Left ventricle myocardium inferior (tissue), 1 donor: Measurements from ENCODE around the gene IER3. TPM values are rescaled to one million over a fixed set of nuclear protein-coding genes. Genes with fewer than 3 reads are reported as not detected.
A peak's percentile ranks its signal among the peaks of the same experiment; 100 is the strongest.
"Not testable (repeated sequence)": the region's sequence is repeated elsewhere in the genome, so short reads cannot be mapped to it uniquely, and the experiment has no call there.

Experiments used
- DNase-seq: peaks from one replicate; pipeline ENCODE4 v3.0.0-alpha.2; 2020
- H3K27ac ChIP-seq: fragments of 200-600 bp; replicated peaks from 2 replicates; pipeline ENCODE4 v1.8.0; 2021
- H3K27me3 ChIP-seq: fragments of 200-600 bp; 2 replicates; pipeline ENCODE4 v1.8.0; 2021; ENCODE audit warnings: low read depth
- H3K36me3 ChIP-seq: fragments of 200-600 bp; 2 replicates; pipeline ENCODE4 v1.8.0; 2021
- H3K4me1 ChIP-seq: fragments of 200-600 bp; 2 replicates; pipeline ENCODE4 v1.8.0; 2021
- H3K4me3 ChIP-seq: fragments of 200-600 bp; 2 replicates; pipeline ENCODE4 v1.8.0; 2021; ENCODE audit warnings: mild to moderate bottlenecking, moderate library complexity
- H3K9me3 ChIP-seq: fragments of 200-600 bp; replicated peaks from 2 replicates; pipeline ENCODE4 v1.8.0; 2021
- intact Hi-C: fragments of 100-400 bp; cut with micrococcal nuclease; formaldehyde crosslinking; loops from one replicate; pipeline ENCODE4 v1.11.0; 2022
- total RNA-seq: library from RNA; stranded (reverse); fragmentation: NEBNext Ultra II Directional; extraction: Animal tissue kit (Norgen Biotek cat#: 25700); gene quantifications from one replicate; pipeline ENCODE4 v1.2.1, GENCODE V29; 2021
- TF ChIP-seq, protein P1 (sequence below): fragments of 200-600 bp; IDR thresholded peaks from 2 replicates; pipeline ENCODE4 v1.8.0; 2021; ENCODE audit warnings: antibody characterized with exemption, mild to moderate bottlenecking, borderline replicate concordance
- donor health status: DM: no; HTN: yes; CAD: no; lungs with severe emphysema.

The IER3 gene
- total RNA-seq, 1 donor from 2014 or later = 41.4 TPM

DNA sequence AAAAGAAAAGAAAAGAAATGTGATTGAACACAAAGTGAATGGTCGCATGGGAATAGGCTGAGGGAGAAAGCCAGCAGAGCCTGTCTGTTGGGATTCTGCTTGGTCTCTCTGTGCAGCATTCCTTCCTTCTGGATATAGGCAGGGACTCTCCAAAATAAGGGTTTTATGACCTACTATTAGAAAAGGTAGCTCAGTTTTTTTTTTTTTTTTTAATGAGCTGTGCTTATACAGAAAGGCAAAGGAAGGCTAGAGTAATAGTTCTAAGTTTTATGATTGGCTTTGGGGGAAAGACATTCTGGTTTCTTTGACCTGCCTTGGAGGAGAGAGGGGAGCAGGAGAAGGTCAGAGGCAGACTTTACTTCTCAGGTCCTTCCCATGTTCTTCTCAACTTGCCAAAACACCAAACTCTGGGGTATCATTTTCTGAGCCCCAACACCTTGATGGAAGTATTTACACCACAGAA, 18.8 kb upstream of the IER3 start:
- TF ChIP-seq, protein P1, sequence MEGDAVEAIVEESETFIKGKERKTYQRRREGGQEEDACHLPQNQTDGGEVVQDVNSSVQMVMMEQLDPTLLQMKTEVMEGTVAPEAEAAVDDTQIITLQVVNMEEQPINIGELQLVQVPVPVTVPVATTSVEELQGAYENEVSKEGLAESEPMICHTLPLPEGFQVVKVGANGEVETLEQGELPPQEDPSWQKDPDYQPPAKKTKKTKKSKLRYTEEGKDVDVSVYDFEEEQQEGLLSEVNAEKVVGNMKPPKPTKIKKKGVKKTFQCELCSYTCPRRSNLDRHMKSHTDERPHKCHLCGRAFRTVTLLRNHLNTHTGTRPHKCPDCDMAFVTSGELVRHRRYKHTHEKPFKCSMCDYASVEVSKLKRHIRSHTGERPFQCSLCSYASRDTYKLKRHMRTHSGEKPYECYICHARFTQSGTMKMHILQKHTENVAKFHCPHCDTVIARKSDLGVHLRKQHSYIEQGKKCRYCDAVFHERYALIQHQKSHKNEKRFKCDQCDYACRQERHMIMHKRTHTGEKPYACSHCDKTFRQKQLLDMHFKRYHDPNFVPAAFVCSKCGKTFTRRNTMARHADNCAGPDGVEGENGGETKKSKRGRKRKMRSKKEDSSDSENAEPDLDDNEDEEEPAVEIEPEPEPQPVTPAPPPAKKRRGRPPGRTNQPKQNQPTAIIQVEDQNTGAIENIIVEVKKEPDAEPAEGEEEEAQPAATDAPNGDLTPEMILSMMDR = no peak

DNA sequence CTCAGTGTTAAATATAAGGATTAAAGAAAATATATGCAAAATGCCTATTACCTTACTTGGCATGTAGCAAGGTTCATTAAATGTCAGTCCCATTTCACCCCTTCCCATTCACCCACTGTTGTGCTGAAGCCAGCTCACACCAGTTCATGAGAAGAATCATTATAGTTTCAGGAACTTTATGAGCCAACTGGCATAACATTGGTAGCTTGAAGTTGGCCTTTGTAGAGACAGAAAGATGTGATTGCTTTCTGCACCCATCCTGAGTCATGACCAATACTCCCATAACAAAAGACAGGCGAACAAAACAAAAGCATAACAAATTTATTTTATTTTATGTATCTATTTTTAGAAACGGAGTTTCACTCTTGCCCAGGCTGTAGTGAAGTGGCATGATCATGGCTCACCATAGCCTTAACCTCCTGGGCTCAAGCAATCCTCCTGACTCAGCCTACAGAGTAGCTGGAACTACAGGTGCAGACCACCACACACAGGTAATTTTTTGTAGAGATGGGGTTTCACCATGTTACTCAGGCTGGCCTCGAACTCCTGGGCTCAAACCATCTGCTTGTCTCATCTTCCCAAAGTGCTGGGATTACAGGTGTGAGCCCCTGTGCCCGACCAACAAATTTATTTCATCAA, 17.6 kb upstream of the IER3 start:
- no peak overlapping the region for H3K4me3 ChIP-seq
- no peaks in the 10 kb centered on the region for H3K27me3 ChIP-seq
- H3K36me3 ChIP-seq = no peaks in the 10 kb centered on the region
- H3K9me3 ChIP-seq = no peaks in the 10 kb centered on the region
- H3K27ac ChIP-seq = no peak overlapping the region
- no peak for DNase-seq
- H3K4me1 ChIP-seq = peaks cover 68% of the 10 kb centered on the region
- TF ChIP-seq, protein P1 = no peak
- intact Hi-C loops = no loop called here

More for the DNA sequence above, 18.8 kb upstream of the IER3 start:
- Histone ChIP-seq H3K9me3 (no peaks in the 10 kb centered on the region), H3K4me3 (no peak overlapping the region), H3K4me1 (peaks cover 55% of the 10 kb centered on the region), H3K27me3 (no peaks in the 10 kb centered on the region), H3K36me3 (no peaks in the 10 kb centered on the region), H3K27ac (peak overlapping the region; percentile 70)
- DNase-seq = no peak
- intact Hi-C loops = no loop called here

DNA sequence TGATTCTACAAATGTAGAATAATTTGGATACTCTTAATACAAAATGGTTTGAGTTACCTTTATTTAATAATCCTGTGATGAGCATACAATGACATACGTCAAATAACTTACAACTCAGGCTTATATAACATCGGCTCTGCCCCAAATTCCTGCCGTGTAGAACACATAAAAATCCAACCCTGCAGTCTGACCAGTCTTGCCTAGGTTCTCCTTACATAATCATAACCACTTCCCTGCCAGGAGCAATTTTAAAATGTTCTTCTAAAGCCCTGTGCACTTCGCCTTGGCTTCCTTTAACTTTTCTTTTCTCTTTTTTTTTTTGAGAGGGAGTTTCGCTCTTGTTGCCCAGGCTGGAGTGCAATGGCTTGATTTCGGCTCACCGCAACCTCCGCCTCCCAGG, 16.2 kb upstream of the IER3 start:
- Histone ChIP-seq H3K27me3 (no peaks in the 10 kb centered on the region), H3K27ac (no peak overlapping the region), H3K36me3 (no peaks in the 10 kb centered on the region), H3K9me3 (no peaks in the 10 kb centered on the region), H3K4me1 (peaks cover 57% of the 10 kb centered on the region), H3K4me3 (no peak overlapping the region)
- intact Hi-C loops = no loop called here
- TF ChIP-seq, protein P1 = no peak
- DNase-seq = no peak

DNA sequence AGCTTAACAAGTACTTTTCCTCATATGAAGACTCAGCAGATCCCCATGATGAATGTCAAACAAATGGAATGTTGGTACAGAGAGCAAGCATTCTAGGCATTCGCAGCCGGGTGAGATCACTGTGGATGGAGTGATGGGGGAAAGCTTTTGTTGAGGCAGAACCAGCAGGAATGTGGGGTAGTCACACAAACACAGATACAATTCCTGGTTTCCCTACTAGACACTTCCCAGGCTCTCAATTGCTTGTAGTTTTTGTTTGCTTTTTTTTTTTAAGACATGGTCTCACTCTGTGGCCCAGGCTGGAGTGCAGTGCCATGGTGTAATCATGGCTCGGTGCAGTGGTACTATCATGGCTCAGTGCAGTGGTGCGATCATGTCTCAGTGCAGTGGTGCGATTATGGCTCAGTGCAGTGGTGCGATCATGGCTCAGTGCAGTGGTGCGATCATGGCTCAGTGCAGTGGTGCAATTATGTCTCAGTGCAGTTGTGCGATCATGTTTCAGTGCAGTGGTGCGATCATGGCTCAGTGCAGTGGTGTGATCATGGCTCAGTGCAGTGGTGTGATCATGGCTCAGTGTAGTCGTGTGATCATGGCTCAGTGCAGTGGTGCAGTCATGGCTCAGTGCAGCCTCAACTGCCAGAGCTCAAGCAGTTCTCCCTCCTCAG, 15.4 kb upstream of the IER3 start:
- H3K27ac ChIP-seq = peak overlapping the region; percentile 67
- H3K4me1 ChIP-seq = peaks cover 49% of the 10 kb centered on the region
- no peak overlapping the region for H3K4me3 ChIP-seq
- no peaks in the 10 kb centered on the region for H3K36me3 ChIP-seq
- DNase-seq = no peak
- TF ChIP-seq, protein P1 = no peak
- intact Hi-C loops = no loop called here
- H3K27me3 ChIP-seq = no peaks in the 10 kb centered on the region
- H3K9me3 ChIP-seq = no peaks in the 10 kb centered on the region

DNA sequence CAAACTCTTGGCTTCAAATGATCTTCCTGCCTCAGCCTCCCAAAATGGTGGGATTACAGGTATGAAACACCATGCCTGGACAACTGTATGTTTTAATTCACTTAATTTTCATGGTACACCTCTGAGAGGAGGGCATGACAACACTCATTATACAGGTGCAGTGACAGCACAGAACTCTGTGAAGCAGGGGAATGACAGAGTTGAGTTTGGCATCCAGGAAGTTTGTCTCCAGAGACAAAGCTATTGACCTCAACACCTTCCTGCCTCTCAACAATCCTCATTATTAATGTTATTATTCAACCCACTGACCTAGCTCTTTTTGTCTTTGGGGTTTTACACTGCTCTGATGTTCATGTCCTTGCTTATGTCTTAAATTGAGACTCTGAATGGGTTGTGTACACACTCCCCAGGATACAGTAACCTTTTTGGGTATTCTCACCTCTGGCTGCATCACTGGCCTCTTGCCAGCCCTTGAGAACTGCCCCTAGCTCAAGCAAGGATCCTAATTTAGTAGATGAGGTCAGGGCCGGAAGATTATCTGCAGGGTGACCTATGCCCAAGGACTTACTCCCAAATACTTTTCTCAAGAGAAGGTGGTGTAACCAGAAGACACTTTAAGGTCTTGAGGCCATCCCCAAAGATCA, 13.0 kb upstream of the IER3 start:
- Histone ChIP-seq H3K27me3 (no peaks in the 10 kb centered on the region), H3K36me3 (no peaks in the 10 kb centered on the region), H3K9me3 (no peaks in the 10 kb centered on the region), H3K4me3 (no peak overlapping the region), H3K4me1 (peaks cover 48% of the 10 kb centered on the region), H3K27ac (peak overlapping the region; percentile 67)
- TF ChIP-seq, protein P1 = no peak
- DNase-seq = peak; percentile 53
- intact Hi-C loops = no loop called here

DNA sequence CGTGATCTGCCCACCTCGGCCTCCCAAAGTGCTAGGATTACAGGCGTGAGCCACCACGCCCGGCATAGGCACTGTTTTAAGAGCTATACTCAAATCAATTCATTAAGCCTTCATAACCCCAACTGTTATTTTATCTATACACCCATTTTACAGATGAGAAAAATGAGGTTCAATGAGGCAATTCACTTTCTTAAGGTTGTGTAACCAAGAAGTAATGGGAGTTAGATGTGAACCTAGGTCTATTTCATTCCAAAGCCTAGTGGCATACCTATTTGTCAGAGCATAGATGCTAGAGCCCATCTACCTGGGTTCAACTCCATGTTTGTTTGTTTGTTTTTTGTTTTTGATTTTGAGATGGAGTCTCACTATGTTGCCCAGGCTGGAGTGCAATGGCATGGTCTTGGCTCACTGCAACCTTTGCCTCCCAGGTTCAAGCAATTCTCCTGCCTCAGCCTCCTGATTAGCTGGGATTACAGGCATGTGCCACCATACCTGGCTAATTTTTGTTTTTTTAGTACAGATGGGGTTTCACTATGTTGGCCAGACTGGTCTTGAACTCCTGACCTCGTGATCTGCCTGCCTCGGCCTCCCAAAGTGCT, 12.2 kb upstream of the IER3 start:
- DNase-seq, H3K36me3 ChIP-seq, H3K27me3 ChIP-seq, H3K4me3 ChIP-seq, H3K9me3 ChIP-seq, intact Hi-C loops: not testable (repeated sequence)
- H3K27ac ChIP-seq = peak overlapping the region; percentile 67
- peaks cover 57% of the 10 kb centered on the region for H3K4me1 ChIP-seq
